SK-N-SH treated with all-trans-retinoic acid at 6 μM for 48 hours (cell line): ENCODE results near the gene MTCL1.

ENCODE experiments used
- ZFP30 ChIP-seq: fragments of 450-650 bp; formaldehyde crosslinking; IDR thresholded peaks from 2 replicates; pipeline ENCODE4 v1.5.0; 2022; ENCODE audit warnings: mild to moderate bottlenecking, moderate library complexity
- TF ChIP-seq, protein P1 (sequence below): fragments of 250-450 bp; sonication (Bioruptor Pico); IDR thresholded peaks from 2 replicates; pipeline ENCODE4 v1.8.0; 2021; ENCODE audit warnings: low read depth, mild to moderate bottlenecking, moderate library complexity, borderline replicate concordance

DNA sequence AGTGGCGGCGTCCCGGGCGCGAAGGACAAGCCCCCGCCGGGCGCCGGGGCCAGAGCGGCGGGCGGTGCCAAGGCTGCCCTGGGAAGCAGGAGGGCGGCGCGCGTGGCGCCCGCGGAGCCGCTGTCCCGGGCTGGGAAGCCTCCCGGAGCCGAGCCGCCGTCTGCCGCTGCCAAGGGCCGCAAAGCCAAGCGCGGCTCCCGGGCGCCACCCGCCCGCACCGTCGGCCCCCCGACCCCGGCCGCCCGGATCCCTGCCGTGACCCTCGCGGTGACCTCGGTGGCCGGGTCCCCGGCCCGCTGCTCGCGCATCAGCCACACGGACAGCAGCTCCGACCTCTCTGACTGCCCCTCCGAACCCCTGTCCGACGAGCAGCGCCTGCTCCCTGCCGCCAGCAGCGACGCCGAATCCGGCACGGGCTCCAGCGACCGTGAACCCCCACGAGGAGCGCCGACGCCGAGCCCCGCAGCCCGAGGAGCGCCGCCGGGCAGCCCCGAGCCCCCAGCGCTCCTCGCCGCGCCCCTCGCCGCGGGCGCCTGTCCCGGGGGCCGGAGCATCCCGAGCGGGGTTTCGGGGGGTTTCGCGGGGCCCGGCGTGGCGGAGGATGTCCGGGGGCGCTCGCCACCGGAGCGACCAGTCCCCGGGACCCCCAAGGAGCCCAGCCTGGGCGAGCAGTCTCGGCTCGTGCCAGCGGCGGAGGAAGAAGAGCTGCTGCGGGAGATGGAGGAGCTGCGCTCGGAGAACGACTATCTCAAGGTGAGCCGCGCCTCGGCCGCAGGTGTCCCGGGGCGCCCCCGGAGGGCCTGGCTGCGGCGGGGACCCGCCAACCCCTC lies 820 bp downstream of the MTCL1 start:
- TF ChIP-seq ZFP30, result no peak
- TF ChIP-seq, protein P1, sequence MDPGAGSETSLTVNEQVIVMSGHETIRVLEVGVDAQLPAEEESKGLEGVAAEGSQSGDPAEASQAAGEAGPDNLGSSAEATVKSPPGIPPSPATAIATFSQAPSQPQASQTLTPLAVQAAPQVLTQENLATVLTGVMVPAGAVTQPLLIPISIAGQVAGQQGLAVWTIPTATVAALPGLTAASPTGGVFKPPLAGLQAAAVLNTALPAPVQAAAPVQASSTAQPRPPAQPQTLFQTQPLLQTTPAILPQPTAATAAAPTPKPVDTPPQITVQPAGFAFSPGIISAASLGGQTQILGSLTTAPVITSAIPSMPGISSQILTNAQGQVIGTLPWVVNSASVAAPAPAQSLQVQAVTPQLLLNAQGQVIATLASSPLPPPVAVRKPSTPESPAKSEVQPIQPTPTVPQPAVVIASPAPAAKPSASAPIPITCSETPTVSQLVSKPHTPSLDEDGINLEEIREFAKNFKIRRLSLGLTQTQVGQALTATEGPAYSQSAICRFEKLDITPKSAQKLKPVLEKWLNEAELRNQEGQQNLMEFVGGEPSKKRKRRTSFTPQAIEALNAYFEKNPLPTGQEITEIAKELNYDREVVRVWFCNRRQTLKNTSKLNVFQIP (CRISPR knock-in tag), result no peak
